Stimulated activated effector memory CD8-positive, alpha-beta T cell treated with anti-CD3 and anti-CD28 coated beads, Interleukin-12 subunit alpha, Interleukin-12 subunit beta, amount 100 ng/mL, for 72 hours (primary cell): ENCODE results near the gene SPARC.
"Not testable (repeated sequence)": the region's sequence is repeated elsewhere in the genome, so short reads cannot be mapped to it uniquely, and the experiment has no call there.

Experiments
- ATAC-seq: fragments of 150-1000 bp; cut with Tn5 transposase; 2 replicates; pipeline ENCODE4 v1.10.0; 2021
- DNase-seq, 2 donors: peaks; one replicate each; pipeline ENCODE4 v3.0.0; 2021 to 2022; ENCODE audit warnings: low spot score in 2 of 2
- H3K27ac Mint-ChIP-seq: one replicate; pipeline ENCODE4 v1.8.0; 2022; ENCODE audit warnings: mild to moderate bottlenecking, mixed read lengths
- H3K36me3 Mint-ChIP-seq: one replicate; pipeline ENCODE4 v1.8.0; 2022; ENCODE audit warnings: mild to moderate bottlenecking, mixed read lengths
- H3K4me1 Mint-ChIP-seq: one replicate; pipeline ENCODE4 v1.8.0; 2022; ENCODE audit warnings: mixed read lengths
- H3K4me3 Mint-ChIP-seq: one replicate; pipeline ENCODE4 v1.8.0; 2022; ENCODE audit warnings: mild to moderate bottlenecking, mixed read lengths
- H3K9me3 Mint-ChIP-seq: one replicate; pipeline ENCODE4 v1.8.0; 2022; ENCODE audit warnings: mixed read lengths

Gene SPARC

DNA sequence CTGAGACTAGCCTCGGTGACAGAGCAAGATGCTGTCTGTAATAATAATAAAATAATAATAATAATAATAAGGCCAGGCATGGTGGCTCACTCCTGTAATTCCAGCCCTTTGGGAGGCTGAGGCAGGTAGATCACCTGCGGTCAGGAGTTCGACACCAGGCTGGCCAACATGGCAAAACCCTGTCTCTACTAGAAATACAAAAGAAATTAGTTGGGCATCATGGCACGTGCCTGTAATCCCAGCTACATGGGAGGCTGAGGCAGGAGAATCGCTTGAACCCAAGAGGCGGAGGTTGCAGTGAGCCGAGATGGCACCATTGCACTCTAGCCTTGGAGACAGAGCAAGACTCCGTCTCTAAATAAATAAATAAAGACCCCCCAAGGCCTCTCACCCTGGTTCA, 2.9 kb upstream of the SPARC start:
- not testable (repeated sequence) for H3K27ac Mint-ChIP-seq, DNase-seq, H3K36me3 Mint-ChIP-seq, H3K9me3 Mint-ChIP-seq, ATAC-seq, H3K4me3 Mint-ChIP-seq
- H3K4me1 Mint-ChIP-seq, result peaks cover 12% of the 10 kb centered on the region

DNA sequence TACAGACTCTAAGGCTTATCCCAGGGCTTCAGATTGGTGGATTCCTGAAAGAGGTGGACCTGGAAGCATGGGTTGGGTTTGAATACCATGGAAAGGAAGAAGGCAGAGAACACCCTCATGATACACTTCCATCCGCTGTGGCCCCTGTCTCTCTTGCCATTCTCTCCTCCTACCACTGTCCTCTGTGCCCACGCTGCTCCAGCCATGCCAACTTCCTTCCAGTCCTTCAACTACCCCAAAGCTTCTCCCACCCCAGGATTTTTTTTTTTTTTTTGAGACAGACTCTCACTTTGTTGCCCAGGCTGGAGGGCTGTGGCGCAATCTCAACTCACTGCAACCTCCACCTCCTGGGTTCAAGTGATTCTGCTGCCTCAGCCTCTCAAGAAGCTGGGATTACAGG, 1.7 kb upstream of the SPARC start:
- H3K36me3 Mint-ChIP-seq, result no peaks in the 10 kb centered on the region
- no peak overlapping the region for H3K4me3 Mint-ChIP-seq
- DNase-seq, result no peak
- H3K4me1 Mint-ChIP-seq, result peaks cover 12% of the 10 kb centered on the region
- no peak for ATAC-seq
- no peaks in the 10 kb centered on the region for H3K9me3 Mint-ChIP-seq
- no peak overlapping the region for H3K27ac Mint-ChIP-seq

DNA sequence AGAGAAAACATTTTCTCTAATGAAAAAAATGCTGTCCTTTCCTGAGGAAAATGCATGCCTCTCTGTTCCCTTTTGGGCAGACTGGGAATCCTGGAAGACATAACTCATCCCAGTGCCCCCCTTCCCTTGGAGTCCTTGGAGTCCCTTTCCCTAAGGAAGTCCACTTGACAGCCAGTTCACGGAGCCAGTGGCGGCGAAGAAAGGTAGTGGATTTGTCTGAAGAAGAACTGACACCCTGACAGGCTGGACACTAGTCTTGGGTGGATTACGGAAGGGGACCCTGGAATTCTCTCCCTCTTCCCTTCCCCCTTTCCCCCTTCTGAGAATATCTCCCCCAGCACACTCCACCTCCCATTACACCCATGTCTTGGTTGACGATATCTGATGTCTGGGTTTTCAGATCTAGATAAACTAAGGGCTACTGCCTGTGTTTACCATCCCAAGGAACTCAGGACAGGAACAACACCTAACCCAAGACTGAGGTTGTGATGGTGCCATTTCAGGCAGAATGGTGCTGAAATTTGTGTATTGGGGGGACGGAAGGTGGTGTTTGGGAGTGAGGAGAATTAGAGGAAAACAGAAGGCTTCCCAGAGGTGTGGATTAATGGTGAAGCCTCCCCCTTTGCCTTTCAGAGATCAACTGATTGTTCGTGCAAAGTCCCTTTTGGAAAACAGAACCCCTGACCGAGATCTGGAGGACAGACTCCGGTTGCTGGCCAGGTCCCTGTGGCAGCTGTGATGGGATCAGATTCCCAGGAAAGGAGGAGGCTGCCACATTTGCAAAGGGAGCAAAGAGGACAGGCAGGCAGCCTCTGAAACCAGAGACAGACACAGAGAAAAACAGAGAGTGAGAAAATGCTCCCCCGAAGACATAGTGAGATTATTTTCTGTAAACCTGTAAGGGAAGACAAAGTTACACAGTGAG, 704 bp downstream of the SPARC start:
- H3K4me3 Mint-ChIP-seq, result peak overlapping the region; percentile 37
- H3K36me3 Mint-ChIP-seq, result no peaks in the 10 kb centered on the region
- no peak overlapping the region for H3K27ac Mint-ChIP-seq
- no peak for DNase-seq
- ATAC-seq, result no peak
- no peaks in the 10 kb centered on the region for H3K9me3 Mint-ChIP-seq
- H3K4me1 Mint-ChIP-seq, result peaks cover 12% of the 10 kb centered on the region

DNA sequence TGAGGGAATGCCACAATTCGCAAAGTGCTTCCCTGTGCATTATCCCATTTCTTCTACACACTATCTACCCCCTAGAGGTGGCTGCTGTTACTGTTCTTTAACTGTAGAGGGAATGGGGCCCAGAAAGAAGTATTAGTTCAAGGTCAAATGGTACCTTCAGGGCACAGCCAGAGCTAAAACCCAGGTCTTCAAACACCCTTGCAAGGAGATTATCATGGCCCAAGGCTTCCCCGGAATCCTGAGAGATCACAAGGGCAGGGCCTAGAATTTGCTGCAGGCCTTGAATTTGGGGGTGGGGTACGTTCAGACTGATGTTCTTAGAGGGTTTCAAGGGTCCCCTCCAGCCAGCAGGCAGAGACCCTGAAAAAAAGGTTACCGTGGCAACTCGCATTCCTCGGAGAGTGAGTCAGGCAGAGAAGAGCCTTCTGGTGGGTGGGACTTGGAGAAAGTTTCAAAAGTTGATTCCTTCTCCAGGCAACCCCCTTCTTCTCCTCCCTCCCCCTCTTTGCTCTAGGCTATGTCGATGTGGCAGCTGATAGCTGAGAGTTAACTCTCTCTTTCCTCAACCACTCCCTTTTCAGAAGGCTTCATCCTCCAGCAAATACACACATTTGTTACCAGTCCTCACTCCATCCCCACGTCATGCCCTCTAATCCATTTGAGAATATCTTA, 1.9 kb downstream of the SPARC start:
- Mint-ChIP-seq H3K4me1 (peaks cover 12% of the 10 kb centered on the region), H3K9me3 (no peaks in the 10 kb centered on the region), H3K36me3 (no peaks in the 10 kb centered on the region), H3K4me3 (no peak overlapping the region), H3K27ac (no peak overlapping the region)
- DNase-seq (no peak), ATAC-seq (no peak)

DNA sequence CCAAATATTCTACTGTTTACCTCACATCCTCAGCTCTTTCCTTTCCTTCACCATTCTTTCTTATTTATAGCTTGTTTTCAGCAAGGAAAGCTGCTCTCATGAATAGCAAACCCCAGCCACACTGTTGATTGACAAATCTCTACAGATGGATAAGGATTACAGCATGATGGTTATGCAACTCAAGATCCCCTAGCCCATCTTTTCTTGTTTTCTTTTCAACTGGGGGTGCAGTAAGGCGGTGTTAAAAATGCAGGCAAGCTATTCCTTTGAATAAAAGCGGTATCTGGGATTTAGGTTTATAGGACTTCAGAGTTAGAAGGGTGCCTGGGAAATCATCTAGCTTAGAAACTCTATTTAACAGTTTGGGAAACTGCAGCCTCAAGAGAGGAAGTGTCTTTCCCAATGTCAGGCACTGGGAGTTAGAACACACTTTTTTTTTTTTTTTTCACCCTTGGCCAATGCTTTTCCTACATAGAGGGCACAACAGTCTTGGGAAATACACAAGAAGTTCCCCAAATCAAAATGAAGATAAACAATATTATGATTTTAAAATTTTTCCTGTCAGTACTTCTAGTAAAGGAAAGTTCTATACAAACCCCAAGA, 2.6 kb downstream of the SPARC start:
- Mint-ChIP-seq H3K27ac (no peak overlapping the region), H3K4me3 (no peak overlapping the region), H3K9me3 (no peaks in the 10 kb centered on the region), H3K36me3 (no peaks in the 10 kb centered on the region), H3K4me1 (peaks cover 12% of the 10 kb centered on the region)
- ATAC-seq (no peak), DNase-seq (no peak)

DNA sequence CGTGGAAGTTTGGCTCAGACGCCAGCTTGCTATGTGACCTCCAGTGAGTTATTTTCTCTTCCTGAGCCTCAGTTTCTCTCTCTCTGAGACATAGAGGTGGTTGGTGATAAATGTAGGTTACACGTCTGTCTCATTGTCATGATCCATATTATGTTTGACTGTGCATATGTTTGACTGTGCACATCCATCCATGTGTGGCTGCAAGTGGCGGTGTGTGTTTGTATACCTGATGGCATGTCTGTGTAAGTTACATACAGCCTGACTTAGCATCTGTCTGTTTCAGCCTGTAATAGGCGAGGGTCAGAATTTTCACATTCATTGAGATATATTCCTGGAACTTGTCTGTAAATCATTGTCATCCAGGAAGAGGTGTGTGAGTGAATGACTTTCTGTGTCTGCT, 3.3 kb downstream of the SPARC start:
- Mint-ChIP-seq H3K4me1 (peaks cover 12% of the 10 kb centered on the region), H3K4me3 (no peak overlapping the region), H3K36me3 (no peaks in the 10 kb centered on the region), H3K9me3 (no peaks in the 10 kb centered on the region), H3K27ac (no peak overlapping the region)
- ATAC-seq (no peak), DNase-seq (no peak)

DNA sequence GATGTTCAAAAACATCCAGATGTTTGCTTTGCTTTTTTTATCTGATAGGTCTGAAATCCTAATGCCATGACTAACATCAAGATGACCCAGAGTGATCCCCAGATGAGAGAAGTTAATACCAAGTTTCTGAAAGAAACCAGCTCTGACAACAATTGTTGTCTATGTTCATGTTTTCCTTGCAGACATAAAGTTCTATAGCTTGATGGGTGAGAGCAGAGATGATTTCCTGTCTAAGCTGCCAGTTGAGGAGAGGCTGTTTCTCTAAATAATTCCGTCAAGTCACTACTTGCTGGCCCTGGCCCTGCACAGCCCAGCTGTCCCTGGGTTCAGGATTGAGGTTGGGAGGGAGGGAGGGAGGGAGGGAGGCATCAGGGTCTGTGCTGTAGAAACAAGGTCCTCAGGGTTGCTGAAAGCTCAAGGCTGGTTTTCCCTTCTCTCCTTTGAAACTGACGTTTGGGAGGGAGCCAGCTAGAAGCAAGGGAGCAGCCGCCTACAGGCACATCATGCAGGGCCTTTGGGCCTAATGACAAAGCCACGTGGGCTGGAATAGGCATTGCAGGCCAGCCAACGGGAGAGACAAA, 3.9 kb downstream of the SPARC start:
- H3K36me3 Mint-ChIP-seq, result no peaks in the 10 kb centered on the region
- no peak for DNase-seq
- no peak overlapping the region for H3K4me3 Mint-ChIP-seq
- ATAC-seq, result no peak
- no peaks in the 10 kb centered on the region for H3K9me3 Mint-ChIP-seq
- peaks cover 12% of the 10 kb centered on the region for H3K4me1 Mint-ChIP-seq
- H3K27ac Mint-ChIP-seq, result no peak overlapping the region

DNA sequence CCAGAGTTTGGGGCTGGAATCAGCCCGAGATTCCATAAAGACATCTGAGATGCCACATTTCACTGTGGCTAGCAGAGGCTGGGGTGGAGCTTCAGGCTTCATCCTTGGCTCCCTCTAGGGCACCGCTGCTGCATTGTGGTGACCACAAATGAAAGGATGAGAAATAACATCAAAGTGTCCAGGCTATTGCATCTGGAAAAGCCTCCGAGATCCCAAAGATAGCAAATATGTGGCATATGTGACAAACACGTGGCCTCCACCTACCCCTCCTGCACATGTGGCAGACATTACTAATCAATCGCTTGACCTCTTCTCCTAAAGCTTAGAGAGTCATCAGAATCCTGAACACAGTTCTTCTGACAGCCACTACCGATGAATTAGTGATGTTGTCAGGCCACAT, 4.5 kb downstream of the SPARC start:
- DNase-seq, result no peak
- no peak for ATAC-seq
- Mint-ChIP-seq H3K4me1 (peaks cover 12% of the 10 kb centered on the region), H3K27ac (no peak overlapping the region), H3K9me3 (no peaks in the 10 kb centered on the region), H3K36me3 (no peaks in the 10 kb centered on the region), H3K4me3 (no peak overlapping the region)

DNA sequence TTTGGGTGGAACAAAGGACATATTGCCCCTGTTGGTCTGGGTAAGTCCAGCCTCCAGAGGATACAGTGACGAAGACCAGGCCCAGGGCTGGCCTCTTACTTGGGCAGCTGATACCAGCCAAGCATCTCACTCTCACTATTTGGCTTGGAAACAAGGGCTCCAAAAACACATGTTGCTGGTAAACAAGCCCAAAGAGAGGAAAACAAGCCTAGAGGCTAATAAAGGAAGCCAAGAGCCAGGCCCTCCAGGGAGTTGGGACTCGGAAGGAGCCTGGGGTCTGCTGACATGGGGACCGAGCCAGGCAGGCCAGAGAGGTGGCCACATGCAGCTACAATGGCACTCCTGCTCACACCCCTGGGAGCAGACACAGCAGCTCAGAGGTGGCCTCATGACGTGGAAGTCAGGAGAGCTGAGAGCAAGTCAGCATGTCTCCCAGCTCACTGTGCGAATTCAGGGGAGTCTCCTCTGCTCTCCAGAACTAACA, 5.7 kb downstream of the SPARC start:
- H3K4me1 Mint-ChIP-seq, result no peaks in the 10 kb centered on the region
- H3K27ac Mint-ChIP-seq, result no peak overlapping the region
- DNase-seq (no peak), ATAC-seq (no peak)
- no peaks in the 10 kb centered on the region for H3K9me3 Mint-ChIP-seq
- no peak overlapping the region for H3K4me3 Mint-ChIP-seq
- H3K36me3 Mint-ChIP-seq, result no peaks in the 10 kb centered on the region

DNA sequence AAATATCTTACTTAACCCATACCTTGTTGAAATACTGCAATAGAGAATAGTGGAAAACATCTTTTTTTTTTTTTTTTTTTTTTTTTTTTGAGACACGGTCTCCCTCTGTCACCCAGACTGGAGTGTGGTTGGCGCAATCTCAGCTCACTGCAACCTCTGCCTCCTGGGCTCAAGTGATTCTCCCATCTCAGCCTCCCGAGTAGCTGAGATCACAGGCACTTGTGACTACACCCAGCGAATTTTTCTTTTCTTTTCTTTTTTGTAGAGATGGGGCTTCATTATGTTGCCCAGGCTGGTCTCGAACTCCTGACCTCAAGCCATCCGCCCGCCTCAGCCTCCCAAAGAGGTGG, 6.6 kb downstream of the SPARC start:
- DNase-seq, result not testable (repeated sequence)

DNA sequence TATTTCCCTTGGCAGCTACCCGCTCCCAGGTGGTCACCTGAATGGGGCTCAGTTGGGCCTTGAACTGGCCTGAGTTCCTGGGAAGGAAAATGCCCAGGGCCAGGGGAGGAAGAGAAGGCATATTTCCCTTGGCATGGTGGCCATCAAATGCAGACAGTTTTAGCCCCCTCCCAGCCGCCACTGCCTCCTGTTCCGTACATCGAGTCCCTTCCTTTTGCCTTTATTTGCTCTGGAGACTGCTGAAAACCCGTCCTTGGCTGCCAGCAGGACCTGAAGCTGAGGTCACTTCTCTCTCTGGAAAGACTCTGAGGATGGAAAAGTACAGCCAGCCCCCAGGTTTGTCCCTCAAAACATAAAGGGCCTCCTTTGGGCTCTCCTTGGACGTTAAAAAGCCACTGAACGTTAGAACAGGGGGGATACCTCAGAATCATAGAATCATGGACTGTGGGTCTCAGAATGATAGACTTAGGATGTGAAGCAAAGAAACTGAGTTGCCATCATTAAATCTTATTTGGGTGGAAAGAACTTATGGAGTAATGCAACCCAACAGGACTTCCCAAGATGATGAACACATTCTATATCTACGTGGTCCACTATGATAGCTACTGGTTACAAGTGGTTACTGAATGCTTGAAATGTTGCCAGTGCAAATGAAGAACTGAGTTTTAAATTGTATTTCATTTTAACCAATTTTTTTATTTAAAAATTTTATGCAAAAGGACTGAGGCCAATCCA, 7.1 kb downstream of the SPARC start:
- no peak overlapping the region for H3K27ac Mint-ChIP-seq

More for the DNA sequence above, 6.6 kb downstream of the SPARC start:
- not testable (repeated sequence) for H3K4me1 Mint-ChIP-seq, H3K4me3 Mint-ChIP-seq, H3K36me3 Mint-ChIP-seq, ATAC-seq, H3K27ac Mint-ChIP-seq, H3K9me3 Mint-ChIP-seq

DNA sequence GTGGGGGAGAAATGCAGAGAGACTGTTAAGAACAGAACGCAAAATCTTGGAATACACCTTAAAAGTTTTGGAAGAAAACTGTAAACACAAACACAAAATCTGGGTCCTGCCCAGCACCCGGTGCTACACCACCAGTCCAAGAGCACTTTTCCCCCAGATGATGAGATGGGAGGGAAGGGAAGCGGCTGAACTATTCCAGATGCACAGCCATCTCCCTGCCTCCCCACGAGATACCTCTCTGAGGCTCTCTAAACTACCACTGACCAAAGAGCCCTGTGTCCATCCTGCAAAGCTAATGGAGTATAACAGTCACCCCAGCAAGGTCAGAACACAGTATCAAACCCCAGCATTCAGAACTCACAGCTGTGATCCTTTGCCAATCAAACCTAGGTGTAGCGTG, 8.0 kb downstream of the SPARC start:
- no peak for ATAC-seq
- no peak overlapping the region for H3K4me3 Mint-ChIP-seq
- H3K27ac Mint-ChIP-seq, result no peak overlapping the region
- H3K9me3 Mint-ChIP-seq, result no peaks in the 10 kb centered on the region
- H3K36me3 Mint-ChIP-seq, result no peaks in the 10 kb centered on the region
- H3K4me1 Mint-ChIP-seq, result no peaks in the 10 kb centered on the region
- DNase-seq, result no peak

More for the DNA sequence above, 7.1 kb downstream of the SPARC start:
- H3K4me3 Mint-ChIP-seq, result no peak overlapping the region
- no peak for DNase-seq
- H3K9me3 Mint-ChIP-seq, result no peaks in the 10 kb centered on the region
- H3K4me1 Mint-ChIP-seq, result no peaks in the 10 kb centered on the region
- no peaks in the 10 kb centered on the region for H3K36me3 Mint-ChIP-seq
- ATAC-seq, result no peak

DNA sequence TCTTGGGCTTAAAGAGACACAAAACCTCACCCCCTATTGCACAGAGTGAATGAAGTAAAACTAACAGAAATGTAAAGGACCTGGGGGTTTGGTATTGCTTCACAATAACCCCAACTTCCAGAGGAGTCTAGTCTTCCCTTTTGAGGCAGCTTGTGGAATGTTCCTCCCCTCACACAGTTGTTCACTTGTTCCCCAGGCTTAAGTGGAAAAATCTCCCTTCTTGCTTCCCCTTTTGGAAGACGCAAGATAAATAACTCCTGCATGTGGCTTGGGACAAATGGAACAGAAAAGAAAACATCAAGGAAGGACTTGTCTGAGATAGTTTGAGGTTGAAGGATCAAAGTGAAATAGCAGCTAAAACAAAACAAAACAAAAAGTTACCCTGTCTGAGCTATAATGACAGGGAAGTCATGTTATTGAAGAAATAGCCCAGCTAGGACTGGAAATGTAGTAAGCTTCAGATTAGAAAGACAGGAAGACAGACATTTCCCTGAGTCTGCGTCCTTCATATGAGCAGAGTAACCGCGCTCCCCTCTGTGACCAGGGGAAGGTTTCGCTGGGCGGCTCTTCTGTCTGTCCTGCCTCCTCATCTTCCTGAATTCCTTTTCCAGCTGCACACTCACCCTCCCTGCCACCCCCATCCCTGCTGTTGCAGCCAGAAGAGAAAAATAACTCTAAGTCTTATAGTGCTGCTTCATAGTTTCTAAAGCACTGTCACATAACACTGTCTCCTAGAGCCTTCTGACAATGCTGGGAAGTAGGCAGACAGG, 8.8 kb downstream of the SPARC start:
- no peak for DNase-seq

DNA sequence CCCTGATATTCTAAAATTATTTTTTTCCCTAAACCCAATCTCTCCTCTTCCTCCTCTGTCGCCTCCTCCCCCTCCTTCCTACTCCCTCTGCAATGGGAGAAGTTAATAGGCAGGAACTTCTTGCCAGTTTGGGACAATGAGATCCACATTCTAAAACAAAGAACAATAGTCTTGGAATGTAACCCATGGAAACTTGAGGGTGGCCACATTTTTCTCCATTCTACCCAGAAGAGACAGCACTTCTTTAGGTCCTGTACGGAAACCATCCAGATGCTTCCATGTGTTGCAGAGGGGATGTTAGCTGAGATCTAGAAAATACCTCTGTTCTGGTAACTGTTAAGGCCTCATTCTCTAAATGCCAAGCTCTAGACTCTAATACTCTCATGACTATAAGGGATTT, 10.0 kb downstream of the SPARC start:
- Mint-ChIP-seq H3K36me3 (no peaks in the 10 kb centered on the region), H3K4me3 (no peak overlapping the region), H3K9me3 (no peaks in the 10 kb centered on the region), H3K4me1 (no peaks in the 10 kb centered on the region), H3K27ac (no peak overlapping the region)
- ATAC-seq (no peak), DNase-seq (no peak)

More for the DNA sequence above, 8.8 kb downstream of the SPARC start:
- no peaks in the 10 kb centered on the region for H3K36me3 Mint-ChIP-seq
- no peaks in the 10 kb centered on the region for H3K9me3 Mint-ChIP-seq
- no peak overlapping the region for H3K27ac Mint-ChIP-seq
- H3K4me3 Mint-ChIP-seq, result no peak overlapping the region
- no peaks in the 10 kb centered on the region for H3K4me1 Mint-ChIP-seq
- no peak for ATAC-seq
